GM18520 (cell line): ENCODE data around the gene ABCB4.

Source experiments
- ATAC-seq: cut with Tn5 transposase; IDR thresholded peaks from one replicate; pipeline ENCODE4 v1.9.1; 2021; ENCODE audit not compliant: unreplicated experiment

Gene ABCB4

DNA sequence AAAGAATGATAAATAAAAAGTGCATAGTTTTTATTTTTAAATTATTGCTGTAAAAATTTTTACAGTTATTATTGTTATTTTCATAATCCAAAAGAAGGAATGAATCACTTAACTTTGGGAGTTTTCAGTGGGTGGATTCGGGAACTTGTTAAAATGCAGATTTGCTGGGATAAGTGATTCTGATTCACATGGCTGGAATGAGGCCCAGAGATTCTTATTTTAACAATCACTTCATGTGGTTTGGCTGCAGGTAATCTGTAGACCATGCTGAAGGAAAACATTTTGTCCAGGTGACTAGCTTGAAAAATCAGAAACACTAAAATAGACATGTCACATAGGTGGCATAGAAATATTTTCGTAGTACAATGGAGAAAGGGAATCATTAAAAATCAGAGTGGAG, 116.1 kb downstream of the ABCB4 start:
- no peak for ATAC-seq

DNA sequence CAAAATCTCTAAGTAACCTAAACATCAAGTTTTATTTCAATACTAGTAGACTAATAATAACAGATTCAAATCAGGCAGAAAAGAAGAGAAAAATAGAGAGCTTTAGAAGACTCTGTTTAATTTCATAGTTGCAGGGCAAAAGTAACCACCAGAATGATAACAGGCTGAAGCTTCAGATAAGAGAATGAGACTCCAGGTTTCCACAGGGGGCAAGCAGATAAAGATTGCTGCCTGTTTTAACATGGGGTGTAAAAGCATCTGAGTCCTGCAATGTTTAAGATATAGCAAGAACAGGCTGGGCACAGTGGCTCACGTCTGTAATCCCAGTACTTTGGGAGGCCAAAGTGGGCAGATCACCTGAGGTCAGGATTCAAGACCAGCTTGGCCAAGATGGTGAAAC, 119.0 kb downstream of the ABCB4 start:
- no peak for ATAC-seq

DNA sequence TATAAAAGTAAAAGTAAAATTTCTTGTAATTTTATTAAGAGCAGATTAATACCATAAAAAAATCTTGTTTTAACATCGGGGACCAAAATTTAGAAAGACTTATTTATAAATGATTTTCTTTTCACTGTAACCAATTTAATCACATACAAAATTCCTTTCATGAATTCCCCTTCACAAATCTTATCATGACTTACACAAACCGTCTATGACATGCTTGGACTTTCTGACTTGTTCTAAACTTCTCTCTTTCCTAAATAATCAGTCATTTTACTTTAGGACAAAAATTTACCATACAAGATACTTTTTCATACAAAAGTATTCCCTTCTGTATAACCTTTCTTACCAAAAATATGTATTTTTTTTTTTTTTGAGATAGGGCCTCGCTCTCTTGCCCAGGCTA, 120.7 kb downstream of the ABCB4 start:
- no peak for ATAC-seq
